Globus pallidus (tissue), 1 donor: ENCODE measurements around the gene CDC42EP3.

Source experiments
- DNase-seq: peaks from one replicate; pipeline ENCODE4 v3.0.0-alpha.2; 2015; ENCODE audit warnings: low spot score

Gene CDC42EP3

DNA sequence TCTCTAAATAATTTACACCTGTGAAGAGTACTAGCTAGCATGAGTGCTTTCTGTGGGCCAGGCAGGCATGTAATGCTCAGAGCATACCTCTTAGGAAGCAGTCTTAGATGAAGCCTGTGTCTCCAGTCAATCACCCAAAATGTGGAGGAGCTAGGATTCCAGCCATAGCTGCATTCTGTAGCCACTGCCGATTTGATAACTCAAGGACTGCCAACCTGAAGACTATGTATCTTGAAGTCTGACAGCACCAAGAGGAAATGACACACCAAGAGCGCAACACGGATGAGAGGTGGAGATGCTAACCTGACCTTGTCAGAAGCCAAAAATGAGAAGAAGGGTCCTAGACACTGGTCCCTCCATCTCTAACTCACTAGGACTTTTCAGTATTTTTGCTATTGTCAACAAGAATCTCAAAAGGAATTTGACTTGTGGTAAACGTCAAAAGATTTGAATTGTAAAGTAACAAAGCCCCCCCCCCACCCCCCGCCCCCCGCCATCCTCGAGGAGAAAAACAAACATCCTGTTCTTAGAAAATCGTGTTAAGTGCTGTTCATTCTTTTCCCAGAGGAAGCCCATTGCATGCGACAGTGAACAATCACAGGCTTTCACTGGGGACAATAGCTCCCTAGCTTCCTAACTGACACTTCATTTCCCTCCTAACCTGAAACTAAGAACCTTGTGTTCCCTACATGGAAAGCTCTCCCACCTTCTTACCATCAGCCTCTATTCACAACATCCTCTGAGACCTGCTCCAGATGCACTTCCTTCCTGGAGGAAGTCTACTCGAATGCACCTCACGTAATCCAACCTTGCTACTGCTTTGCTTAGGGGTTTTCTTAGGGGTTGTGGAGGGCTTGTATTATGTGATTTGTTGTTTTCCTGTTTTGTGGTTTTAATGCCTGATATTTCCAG, 14.7 kb downstream of the CDC42EP3 start:
- DNase-seq = no peak

DNA sequence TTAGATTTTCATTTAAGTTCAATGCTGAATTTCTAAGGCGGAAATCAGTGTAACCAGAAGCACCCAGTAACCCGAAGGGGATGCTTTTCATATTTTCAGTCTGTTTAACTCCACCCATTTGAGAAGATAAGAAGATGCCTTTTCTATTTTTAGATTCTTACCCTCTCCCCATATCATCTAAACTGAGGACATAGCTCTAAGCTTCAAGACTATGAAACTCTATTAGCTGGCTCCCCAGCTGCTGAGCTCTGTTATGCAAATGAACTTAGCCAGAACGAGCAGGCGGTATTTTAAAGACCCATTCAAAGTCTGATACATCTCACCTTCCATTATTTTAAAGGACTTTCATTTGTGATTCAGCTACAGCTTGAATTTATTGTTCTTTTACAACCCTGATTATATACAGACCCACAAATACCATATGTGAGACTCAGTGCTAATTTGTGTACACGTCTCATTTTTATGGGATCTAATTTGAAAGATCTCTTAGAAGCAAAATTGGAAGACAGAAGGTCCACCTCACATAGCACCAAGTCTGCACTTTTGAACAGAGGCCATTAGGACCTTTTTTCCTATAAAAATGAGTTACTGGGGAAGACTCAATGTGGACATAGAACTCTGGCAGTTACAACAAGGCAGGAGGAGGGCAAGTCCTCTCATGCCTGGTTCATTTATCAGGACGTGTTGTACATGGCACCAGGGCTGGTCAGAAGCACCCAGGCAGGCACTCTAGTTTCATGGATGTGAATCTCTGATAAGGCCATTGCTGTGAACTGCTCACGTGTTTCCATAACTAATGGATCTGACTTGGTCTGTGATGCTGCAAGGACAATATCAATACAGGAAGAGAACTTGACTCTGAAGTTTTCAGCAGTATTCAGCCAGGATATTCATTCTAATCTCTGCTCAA, 16.3 kb downstream of the CDC42EP3 start:
- no peak for DNase-seq

DNA sequence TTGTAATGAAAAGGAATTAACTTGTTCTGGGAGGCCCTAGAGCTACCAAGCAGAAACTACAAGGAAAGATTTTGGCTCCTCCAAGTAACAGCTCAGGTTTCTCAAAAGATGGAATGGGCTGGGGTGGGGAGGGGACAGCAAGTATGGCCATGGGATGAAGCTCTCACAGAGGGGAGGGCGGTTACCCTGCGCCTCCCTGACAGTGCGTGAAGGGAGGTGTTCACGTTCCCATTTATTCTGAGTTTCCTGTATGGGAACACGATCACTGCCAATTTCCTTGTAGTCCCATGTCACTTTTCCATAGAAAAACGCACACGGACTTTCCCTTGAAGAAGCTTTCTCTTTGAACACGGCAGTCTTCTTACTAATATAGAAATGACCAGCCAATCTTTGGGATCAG, 17.0 kb downstream of the CDC42EP3 start:
- DNase-seq = no peak

DNA sequence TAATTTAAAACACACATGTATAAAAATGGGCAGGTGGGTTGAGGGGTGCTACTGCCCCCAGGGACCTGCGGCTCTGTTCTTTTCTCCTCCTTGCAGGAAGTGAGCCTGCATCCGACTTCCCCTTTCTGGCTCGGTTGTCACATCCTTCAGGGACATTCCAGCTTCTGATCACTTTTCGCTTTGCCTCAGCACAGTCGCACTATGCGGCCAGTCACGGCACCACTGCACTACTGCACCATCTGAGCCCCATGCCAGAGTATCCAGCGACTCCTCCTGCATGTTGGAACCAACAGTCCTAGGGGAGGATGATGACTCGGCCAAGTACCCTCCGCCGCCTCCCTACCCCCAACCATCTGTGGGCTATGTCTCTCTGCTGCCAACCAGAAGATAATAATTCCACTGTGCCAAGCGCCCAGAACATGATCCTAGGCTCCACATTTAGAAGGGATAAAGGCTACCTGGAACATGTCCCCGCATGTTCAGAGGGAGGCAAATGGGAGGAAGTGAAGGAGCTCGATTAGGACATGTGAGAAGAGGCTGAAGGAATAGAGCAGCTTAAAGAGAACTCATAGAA, 17.6 kb downstream of the CDC42EP3 start:
- no peak for DNase-seq

DNA sequence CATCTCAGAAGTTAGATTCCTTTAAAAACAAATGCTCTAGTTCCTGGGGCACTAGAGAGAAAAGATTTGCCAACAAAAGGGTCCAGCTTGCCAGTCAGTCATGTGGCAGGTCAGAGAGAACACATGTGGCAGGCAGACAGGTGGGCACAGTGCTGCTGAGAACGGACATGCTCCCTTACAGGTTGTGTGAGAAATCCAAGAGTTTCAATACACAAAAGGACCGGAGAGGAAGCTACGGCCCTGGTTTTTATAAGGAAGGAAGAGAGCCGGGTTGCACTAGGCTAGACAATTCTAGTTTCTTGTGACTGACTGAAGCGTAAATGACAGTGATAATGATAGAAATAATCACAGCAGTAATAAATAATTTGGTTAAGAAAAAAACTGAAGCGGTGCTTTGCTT, 18.3 kb downstream of the CDC42EP3 start:
- no peak for DNase-seq

DNA sequence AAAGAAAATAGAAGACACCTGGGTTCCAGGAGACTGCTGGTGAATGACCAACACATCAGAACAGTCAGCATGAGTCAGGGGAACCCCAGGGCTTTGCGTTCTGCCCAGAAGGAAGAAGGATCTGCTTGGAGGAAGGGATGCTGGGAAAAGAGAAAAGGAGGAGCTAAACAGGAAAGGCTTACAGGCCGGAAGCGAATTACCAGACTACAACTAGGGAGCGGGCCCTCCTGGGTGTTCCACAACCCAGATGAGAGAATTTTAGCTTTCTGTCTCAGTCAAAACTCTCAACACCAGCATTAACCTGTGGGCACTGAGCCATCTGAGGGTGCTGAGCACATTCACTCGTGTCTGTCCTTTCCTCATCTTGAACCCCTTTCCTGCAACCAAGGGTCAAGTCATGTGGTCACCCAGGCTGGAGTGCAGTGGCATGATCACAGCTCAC, 19.2 kb downstream of the CDC42EP3 start:
- DNase-seq = no peak

DNA sequence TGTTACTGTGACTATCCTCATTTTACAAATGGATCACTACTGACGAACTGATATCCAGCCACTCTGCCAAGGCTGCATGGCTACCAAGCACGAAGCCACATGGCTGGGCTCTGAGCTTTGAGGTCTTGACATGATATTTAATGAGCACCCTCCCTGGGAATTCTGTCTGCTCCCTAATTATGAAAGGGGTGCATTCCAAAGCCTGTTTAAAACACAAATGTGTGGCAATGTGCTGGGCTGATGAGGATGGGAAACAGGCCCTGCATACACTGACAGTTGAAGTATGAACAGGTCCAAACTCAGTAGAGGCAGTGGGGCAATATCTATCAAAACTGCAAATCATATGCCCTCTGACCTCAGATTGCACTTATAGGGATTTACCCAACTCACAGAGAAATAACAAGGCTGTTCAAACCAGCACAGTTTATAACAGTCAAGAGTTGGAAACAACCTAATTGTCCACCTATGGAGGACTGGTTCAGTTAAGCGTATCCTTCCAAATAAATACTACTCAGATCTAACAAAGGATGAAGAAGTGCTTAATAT, 20.8 kb downstream of the CDC42EP3 start:
- no peak for DNase-seq

DNA sequence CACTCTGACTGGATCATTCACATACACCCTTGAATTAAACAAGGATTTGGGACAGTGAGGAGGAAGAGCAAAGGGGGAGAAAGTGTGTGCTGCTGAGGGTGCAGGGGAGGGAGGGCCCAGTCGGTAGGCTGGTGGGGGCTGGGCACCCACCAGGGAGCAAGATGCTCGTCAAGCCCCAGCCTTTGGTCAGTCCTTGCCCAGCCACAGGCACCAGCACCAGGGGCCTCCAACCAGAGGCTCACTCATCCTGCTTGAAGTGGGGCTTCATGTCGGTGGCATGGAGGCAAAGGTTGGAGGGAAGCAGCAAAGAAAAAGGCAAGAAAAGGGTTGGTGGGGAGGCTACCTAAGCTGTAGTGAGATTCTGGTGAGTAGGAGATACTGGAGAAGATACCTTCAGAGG, 21.9 kb downstream of the CDC42EP3 start:
- DNase-seq = no peak

DNA sequence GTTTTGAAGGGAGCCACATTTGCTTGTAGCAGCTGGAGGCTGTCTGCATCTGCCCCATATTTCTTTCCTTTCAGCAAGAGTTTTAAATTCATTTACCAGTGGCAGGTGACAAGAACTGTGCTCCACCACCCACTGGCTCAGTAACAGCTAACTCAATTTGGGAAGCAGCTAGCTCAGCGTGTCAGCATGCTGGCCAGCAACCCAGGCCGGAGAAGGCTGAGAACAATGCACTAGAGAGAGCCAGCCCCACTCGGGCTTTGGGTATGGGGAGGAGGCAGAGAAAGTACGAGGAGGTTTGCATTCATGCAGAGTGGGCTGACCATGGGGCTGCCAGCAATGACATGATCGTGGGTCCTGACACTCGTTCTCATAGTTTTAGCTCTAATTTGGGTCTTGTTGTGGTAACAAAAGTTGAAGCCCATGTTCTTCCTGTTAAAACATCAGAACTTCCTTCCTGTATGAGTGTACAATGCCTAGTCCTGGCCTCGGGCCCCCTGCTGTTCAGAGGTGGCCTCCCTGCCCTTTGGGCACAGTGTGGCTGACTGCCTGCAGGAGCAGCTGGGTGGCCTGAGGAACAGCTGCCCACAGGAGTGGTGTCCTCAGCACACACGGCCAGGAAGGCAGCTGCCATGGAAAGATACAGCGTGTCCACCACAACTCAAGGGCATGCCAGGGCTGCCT, 23.0 kb downstream of the CDC42EP3 start:
- DNase-seq = no peak

DNA sequence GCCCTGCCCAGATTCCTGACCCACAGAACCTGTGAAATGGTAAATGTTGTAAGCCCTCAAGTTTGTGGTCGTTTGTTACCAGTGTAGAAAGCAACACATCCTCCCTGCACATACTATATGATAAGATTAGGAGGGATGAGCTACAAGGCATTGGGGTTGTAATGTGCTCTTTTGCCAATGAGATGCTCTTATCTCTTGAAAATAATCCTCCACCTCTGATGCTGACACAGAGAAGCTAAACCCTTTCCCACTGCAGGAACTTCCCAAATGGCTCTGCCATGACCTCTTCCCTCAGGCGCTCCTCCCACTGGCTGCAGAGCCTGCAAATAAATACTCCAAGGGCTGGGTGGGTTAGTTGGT, 23.5 kb downstream of the CDC42EP3 start:
- DNase-seq = no peak

DNA sequence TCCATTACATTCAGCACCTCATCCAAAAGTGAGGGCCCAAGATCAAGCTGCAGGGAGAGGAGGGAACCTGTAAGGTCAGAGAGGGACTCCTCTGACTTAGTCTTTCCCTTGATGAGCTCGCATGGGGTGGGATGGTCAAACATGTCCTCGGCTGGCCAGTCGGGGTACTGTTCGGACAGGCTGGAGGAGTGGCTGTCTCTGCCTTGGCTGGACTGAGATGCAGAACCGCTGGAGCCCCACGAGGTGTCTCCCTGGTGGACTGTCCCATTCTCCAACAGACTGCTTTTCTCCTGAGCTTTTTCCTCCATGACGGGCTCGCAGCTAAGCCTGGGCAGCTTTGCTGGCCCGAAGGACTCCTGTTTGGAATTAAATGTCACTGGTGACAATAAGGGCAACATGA, 25.6 kb downstream of the CDC42EP3 start:
- no peak for DNase-seq

DNA sequence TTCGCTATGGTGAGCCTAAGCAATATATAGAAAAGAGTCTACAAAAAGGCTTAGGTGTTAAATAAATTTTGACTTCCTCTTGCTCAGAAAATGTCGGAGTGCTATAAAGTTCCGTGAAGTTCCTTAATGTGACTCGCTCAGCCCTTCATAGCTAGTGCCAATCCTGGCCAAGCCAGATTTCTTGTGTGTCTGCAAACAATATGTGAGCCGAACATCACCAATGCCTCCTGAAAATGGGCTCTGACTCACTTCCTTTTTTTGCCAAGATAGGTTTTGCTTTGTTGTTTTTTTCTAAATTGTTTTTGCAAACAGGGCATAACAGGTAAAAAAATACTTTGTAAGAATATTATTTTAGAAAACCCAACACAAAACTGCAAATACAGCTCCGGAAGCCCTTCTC, 26.1 kb downstream of the CDC42EP3 start:
- no peak for DNase-seq

DNA sequence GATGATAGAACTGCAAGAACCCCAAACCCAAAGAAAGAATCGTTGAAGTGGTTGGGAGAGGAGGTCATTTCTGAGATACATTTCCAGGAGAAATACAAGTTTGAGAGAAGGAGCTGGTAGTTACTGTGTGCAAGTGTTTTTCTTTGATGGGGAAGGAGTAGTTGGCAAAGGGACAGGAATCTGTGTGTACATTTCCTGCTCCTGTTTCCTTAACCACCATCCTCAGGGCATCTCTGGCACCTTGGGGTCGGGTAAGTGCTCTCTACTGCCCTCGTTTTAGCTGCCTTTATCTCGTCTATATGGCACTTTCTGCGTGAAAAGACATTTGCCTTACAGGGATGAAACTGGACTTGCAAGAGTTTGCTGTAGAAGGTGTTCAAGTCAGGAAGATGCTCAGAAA, 27.3 kb downstream of the CDC42EP3 start:
- DNase-seq = no peak

DNA sequence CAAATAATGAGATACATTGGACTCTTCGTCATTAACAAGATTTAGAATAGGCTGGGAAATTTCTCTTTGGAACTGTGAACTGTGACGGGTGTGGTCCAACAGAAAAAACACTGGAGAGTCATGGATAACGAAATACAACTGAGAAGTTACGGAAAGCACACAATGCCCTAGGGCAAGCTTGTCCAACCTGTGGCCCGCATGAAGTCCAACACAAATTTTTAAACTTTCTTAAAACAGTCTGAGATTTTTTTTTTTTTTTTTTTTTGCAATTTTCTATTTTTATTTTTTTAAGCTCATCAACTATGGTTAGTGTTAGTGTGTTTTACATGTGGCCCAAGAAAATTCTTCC, 27.7 kb downstream of the CDC42EP3 start:
- no peak for DNase-seq

DNA sequence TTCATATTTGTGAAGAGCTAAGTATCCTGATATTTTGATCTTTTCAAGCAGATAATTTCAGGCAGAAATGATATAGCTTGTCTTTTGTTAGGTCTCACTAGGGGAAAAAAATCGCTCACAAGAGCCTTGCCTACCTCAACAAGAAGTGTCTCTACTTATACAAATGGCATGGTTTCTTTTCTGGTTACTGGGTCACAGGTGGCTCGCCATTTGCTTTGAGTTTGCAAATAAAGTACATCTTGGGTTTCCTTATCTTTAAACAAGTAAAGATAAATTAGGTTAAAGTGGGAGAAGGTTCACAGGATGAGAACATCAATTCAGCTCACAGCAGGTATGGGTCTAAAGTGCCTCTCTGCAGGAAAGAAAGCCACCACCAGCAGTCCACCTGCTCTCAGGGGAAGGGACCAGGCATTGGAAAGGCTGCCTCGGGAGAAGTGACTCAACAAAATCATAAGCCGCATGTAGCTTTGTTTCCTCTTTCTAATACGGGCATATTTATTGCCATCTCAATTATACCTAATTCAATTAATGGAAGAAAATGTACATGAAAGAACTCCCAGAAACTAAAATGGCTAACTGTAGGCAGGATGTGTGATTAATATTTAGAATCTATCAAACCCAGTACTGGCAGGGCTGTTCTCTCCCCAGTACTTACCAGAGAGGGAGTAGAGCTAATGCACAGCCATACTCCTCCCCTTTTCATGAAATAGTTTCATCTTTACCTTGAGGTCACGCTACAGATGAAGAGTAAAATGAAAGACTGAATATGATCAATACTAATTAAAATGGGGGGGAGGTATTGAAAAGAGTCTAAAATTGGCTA, 28.3 kb downstream of the CDC42EP3 start:
- DNase-seq = no peak

DNA sequence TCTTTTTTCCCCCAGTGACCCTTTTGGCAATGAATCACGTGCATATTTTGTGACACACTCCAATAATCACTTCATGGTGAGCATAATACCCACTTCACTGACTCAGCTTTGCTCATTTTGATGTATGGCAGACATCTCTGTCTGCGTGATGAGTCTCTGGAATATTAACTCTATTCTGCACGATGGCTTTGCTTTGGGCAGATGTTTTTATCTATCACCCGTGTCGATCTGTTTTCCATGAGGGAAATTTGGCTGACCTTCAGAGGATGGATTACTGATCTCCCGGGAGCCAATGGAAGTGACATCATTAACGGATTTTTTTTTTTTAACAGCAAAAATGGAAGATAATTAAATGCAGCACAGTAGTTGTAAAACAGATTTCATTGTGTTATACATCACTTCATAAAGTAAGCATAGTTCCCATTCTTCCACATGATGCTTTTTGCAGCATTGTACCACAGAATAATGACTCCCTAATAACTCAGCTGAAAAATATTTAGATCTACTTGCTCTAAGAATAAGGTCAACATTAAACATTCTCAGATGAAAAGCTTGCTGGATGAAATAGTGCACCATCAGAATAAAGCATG, 29.8 kb downstream of the CDC42EP3 start:
- no peak for DNase-seq

DNA sequence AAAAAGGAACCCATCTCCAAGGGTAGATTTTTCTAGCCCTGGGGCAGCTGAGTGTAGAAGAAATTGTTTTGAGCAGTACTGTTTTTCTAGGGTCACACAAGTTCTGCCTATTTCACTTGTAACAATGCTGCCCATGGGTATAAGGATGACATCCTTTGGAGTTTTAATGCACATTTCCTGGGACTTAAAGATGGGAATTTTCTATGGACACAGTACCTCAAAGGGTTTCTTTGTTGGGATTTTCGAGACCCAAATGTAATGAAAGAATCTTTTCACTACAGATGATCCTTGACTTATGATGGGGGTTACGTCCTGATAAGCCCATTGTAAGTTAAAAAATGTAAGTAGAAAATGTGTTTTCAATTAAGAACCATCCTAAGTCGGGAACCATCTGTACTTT, 31.8 kb downstream of the CDC42EP3 start:
- no peak for DNase-seq

DNA sequence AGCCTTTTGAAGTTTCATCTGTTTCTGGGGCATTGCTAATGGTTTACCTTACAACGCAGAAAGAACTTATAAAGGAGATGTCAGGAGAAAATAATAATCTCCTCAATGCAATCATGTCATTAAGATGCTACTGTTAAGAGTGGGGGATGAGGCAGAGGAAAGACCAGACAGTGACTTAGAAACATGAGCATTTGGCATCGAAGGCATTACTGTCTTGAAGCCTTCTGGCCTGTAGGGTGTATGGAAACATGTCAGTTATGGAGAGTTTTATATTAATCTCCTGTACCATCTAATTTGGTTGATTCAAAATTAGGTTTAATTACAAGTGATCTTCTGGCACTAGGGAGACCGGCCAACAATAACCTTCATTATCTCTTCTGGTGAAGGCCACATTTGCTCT, 32.5 kb downstream of the CDC42EP3 start:
- no peak for DNase-seq

DNA sequence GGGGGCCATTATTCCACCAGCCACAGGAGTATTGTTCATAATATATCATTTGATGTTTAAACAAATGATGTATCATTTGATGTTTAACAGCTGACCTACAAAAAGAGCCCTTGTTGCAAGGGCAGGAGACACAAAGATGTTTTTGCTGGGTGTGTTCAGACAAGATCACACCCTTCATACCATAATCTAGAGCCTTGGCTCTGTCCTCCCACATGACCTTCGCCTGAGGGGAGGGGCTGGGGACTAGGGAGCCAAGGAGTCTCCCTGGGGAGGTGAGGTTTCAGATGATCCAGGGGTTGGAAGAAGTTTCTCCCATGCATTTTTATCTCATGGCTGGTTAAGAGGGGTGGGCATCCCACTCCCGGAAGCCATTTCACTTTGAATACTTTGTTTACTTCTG, 33.5 kb downstream of the CDC42EP3 start:
- DNase-seq = no peak

DNA sequence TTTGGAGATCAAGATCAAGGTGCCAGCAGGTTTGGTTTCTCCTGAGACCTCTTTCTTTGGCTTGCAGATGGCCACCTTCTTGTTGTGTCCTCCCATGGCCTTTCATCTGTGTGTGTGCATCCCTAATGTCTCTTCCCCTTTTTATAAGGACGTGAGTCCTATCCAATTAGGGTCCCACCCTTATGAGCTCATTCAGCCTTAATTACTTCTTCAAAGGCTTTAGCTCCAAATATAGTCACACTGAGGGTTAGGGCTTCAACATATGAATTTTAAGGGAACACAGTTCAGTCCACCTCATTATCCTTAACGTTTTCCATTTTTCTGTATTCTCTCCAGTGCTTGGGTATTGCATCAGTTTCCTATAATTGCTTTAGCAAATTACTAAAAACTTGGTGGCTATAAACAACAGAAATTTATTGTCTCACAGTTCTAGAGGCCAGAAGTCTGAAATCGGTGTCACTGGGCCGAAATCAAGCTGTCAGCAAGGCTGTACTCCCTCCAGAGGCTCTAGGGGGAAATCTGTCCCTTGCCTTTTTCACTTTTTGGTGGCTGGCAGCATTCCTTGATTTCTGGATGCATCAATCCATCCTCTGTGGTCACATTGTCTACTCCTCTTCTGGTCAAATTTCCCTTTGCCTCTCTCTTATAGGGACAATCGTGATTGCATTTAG, 34.1 kb downstream of the CDC42EP3 start:
- no peak for DNase-seq
